HG03520 (cell line): ENCODE results near the gene SLC2A4.
"Not testable (repeated sequence)": the region's sequence is repeated elsewhere in the genome, so short reads cannot be mapped to it uniquely, and the experiment has no call there.

Experiments used
- ATAC-seq: cut with Tn5 transposase; IDR thresholded peaks from one replicate; pipeline ENCODE4 v1.9.1; 2021; ENCODE audit warnings: mild to moderate bottlenecking, moderate library complexity; ENCODE audit not compliant: unreplicated experiment

Gene SLC2A4

GRCh38 chr17:7322520-7323194 is 41.1 kb downstream of the SLC2A4 start:
- no peak for ATAC-seq

- no peak for ATAC-seq
Measured at GRCh38 chr17:7323731-7324437, 42.4 kb downstream of the SLC2A4 start.

- ATAC-seq = no peak
Measured at GRCh38 chr17:7324438-7324779, 42.9 kb downstream of the SLC2A4 start.

GRCh38 chr17:7325031-7325528 is 43.6 kb downstream of the SLC2A4 start:
- no peak for ATAC-seq

GRCh38 chr17:7326186-7326585 is 44.7 kb downstream of the SLC2A4 start:
- ATAC-seq = no peak

GRCh38 chr17:7327056-7327455 is 45.5 kb downstream of the SLC2A4 start:
- no peak for ATAC-seq

GRCh38 chr17:7327501-7327900 is 46.0 kb downstream of the SLC2A4 start:
- ATAC-seq = no peak

- no peak for ATAC-seq
Measured at GRCh38 chr17:7328009-7328408, 46.5 kb downstream of the SLC2A4 start.

- peak; percentile 22 for ATAC-seq
Measured at GRCh38 chr17:7328840-7329373, 47.4 kb downstream of the SLC2A4 start, which contains the start of gene NEURL4. Gene NEURL4, minus strand, starts transcription at chr17:7329335. Its CDS starts 23 bp downstream, at chr17:7329312.

GRCh38 chr17:7329374-7329996 is 48.0 kb downstream of the SLC2A4 start:
- ATAC-seq = peak; percentile 52

GRCh38 chr17:7329997-7330637 is 48.6 kb downstream of the SLC2A4 start:
- ATAC-seq = peak; percentile 37

- ATAC-seq = no peak
Measured at GRCh38 chr17:7330638-7331015, 49.1 kb downstream of the SLC2A4 start.

GRCh38 chr17:7332111-7332510 is 50.6 kb downstream of the SLC2A4 start:
- ATAC-seq = no peak

- not testable (repeated sequence) for ATAC-seq
Measured at GRCh38 chr17:7332600-7333069, 51.1 kb downstream of the SLC2A4 start.

- no peak for ATAC-seq
Measured at GRCh38 chr17:7334938-7335538, 53.5 kb downstream of the SLC2A4 start.

GRCh38 chr17:7335765-7336164 is 54.2 kb downstream of the SLC2A4 start:
- not testable (repeated sequence) for ATAC-seq

- peak; percentile 58 for ATAC-seq
Measured at GRCh38 chr17:7336240-7337175, 55.0 kb downstream of the SLC2A4 start, which contains the start of gene ACAP1. Gene ACAP1, plus strand, starts transcription at chr17:7336529. Its CDS starts 206 bp downstream, at chr17:7336735.

GRCh38 chr17:7337600-7337999 is 56.1 kb downstream of the SLC2A4 start:
- not testable (repeated sequence) for ATAC-seq
